H9 (cell line): ENCODE results near the gene RNU6-1. TPM values are rescaled to one million over a fixed set of nuclear protein-coding genes. Genes with fewer than 3 reads are reported as not detected.

Experiments
- DNase-seq: peaks from one replicate; pipeline ENCODE4 v3.0.0-alpha.2; 2017
- H2AFZ ChIP-seq: one replicate; pipeline ENCODE4 v1.6.1; 2013; ENCODE audit warnings: mild to moderate bottlenecking, low read length, control low read depth, moderate library complexity
- H2AK5ac ChIP-seq: 2 replicates; pipeline ENCODE4 v1.6.1; 2013; ENCODE audit warnings: low read length, control low read depth, mixed read lengths; ENCODE audit not compliant: insufficient read length
- H2BK120ac ChIP-seq: one replicate; pipeline ENCODE4 v1.6.1; 2013; ENCODE audit warnings: low read depth, mild to moderate bottlenecking, low read length, control low read depth, inconsistent platforms; ENCODE audit not compliant: poor library complexity, severe bottlenecking
- H2BK12ac ChIP-seq: 2 replicates; pipeline ENCODE4 v1.6.1; 2013; ENCODE audit warnings: low read length, control low read depth, mixed read lengths, low read depth; ENCODE audit not compliant: insufficient read length
- H2BK15ac ChIP-seq: 2 replicates; pipeline ENCODE4 v1.6.1; 2013; ENCODE audit warnings: low read depth, low read length, control low read depth
- H2BK20ac ChIP-seq: one replicate; pipeline ENCODE4 v1.6.1; 2013; ENCODE audit warnings: low read depth, mild to moderate bottlenecking, low read length, control low read depth, inconsistent platforms; ENCODE audit not compliant: poor library complexity, severe bottlenecking
- H2BK5ac ChIP-seq: 2 replicates; pipeline ENCODE4 v1.6.1; 2013; ENCODE audit warnings: low read length, control low read depth, mixed read lengths; ENCODE audit not compliant: insufficient read length
- H3K14ac ChIP-seq: 2 replicates; pipeline ENCODE4 v1.6.1; 2013; ENCODE audit warnings: low read length, control low read depth; ENCODE audit not compliant: insufficient read depth
- H3K18ac ChIP-seq: 2 replicates; pipeline ENCODE4 v1.6.1; 2013; ENCODE audit warnings: low read depth, mild to moderate bottlenecking, mixed read lengths, low read length, control low read depth; ENCODE audit not compliant: insufficient read length
- H3K23ac ChIP-seq: 2 replicates; pipeline ENCODE4 v1.6.1; 2013; ENCODE audit warnings: low read length, control low read depth, mixed read lengths, low read depth; ENCODE audit not compliant: insufficient read length
- H3K23me2 ChIP-seq: 2 replicates; pipeline ENCODE4 v1.6.1; 2013; ENCODE audit warnings: low read depth, mild to moderate bottlenecking, mixed read lengths, low read length, control low read depth; ENCODE audit not compliant: insufficient read length, poor library complexity, severe bottlenecking
- H3K27ac ChIP-seq: 2 replicates; pipeline ENCODE4 v1.5.1; 2013; ENCODE audit warnings: low read length, control low read depth, mixed read lengths, low read depth; ENCODE audit not compliant: insufficient read length
- H3K27me3 ChIP-seq: 2 replicates; pipeline ENCODE4 v1.6.1; 2013; ENCODE audit warnings: low read length, control low read depth, inconsistent platforms; ENCODE audit not compliant: insufficient read depth
- H3K4ac ChIP-seq: 2 replicates; pipeline ENCODE4 v1.6.1; 2013; ENCODE audit warnings: low read depth, mild to moderate bottlenecking, control low read depth, inconsistent platforms, low read length, moderate library complexity
- H3K4me1 ChIP-seq: 2 replicates; pipeline ENCODE4 v1.6.1; 2013; ENCODE audit warnings: low read length, control low read depth, inconsistent platforms; ENCODE audit not compliant: insufficient read depth
- H3K4me2 ChIP-seq: 2 replicates; pipeline ENCODE4 v1.6.1; 2013; ENCODE audit warnings: low read length, control low read depth, mixed read lengths; ENCODE audit not compliant: insufficient read length, insufficient read depth
- H3K56ac ChIP-seq: 2 replicates; pipeline ENCODE4 v1.6.1; 2013; ENCODE audit warnings: low read depth, mild to moderate bottlenecking, mixed read lengths, low read length, control low read depth; ENCODE audit not compliant: insufficient read length
- H3K79me1 ChIP-seq: 2 replicates; pipeline ENCODE4 v1.6.1; 2013; ENCODE audit warnings: low read depth, mild to moderate bottlenecking, moderate library complexity, low read length, control low read depth, inconsistent platforms; ENCODE audit not compliant: insufficient read depth, poor library complexity, severe bottlenecking
- H3K79me2 ChIP-seq: 2 replicates; pipeline ENCODE4 v1.6.1; 2013; ENCODE audit warnings: low read length, control low read depth, inconsistent platforms; ENCODE audit not compliant: insufficient read depth
- H3K9ac ChIP-seq: 2 replicates; pipeline ENCODE4 v1.6.1; 2013; ENCODE audit warnings: low read length, control low read depth, mixed read lengths; ENCODE audit not compliant: insufficient read length; ENCODE audit errors: extremely low read depth
- H3K9me3 ChIP-seq: one replicate; pipeline ENCODE4 v1.6.1; 2013; ENCODE audit warnings: low read depth, low read length, inconsistent platforms; ENCODE audit not compliant: control insufficient read depth
- H3T11ph ChIP-seq: one replicate; pipeline ENCODE4 v1.6.1; 2013; ENCODE audit warnings: mild to moderate bottlenecking, low read length, control low read depth, inconsistent platforms
- H4K20me1 ChIP-seq: one replicate; pipeline ENCODE4 v1.6.1; 2013; ENCODE audit not compliant: control insufficient read depth, insufficient read length, insufficient read depth
- H4K5ac ChIP-seq: 2 replicates; pipeline ENCODE4 v1.6.1; 2013; ENCODE audit warnings: low read depth, mild to moderate bottlenecking, mixed read lengths, low read length, control low read depth; ENCODE audit not compliant: insufficient read length
- H4K8ac ChIP-seq: replicated peaks from 2 replicates; pipeline ENCODE4 v1.6.1; 2013; ENCODE audit warnings: low read length, control low read depth, mixed read lengths, low read depth; ENCODE audit not compliant: insufficient read length
- H4K91ac ChIP-seq: 2 replicates; pipeline ENCODE4 v1.6.1; 2013; ENCODE audit warnings: low read depth, mild to moderate bottlenecking, moderate library complexity, mixed read lengths, low read length, control low read depth; ENCODE audit not compliant: insufficient read length
- H3K27ac Mint-ChIP-seq, 3 experiments: 2 replicates in 2 of 3; 3 replicates in 1 of 3; pipeline ENCODE4 v1.8.0; 2020 to 2021; ENCODE audit warnings: mixed read lengths in 3 of 3, mild to moderate bottlenecking in 1 of 3, moderate library complexity in 1 of 3
- H3K27me3 Mint-ChIP-seq: 2 replicates; pipeline ENCODE4 v1.8.0; 2021; ENCODE audit warnings: low read depth, mild to moderate bottlenecking, moderate library complexity, mixed read lengths
- H3K36me3 Mint-ChIP-seq, 3 experiments: 2 replicates in 2 of 3; 3 replicates in 1 of 3; pipeline ENCODE4 v1.8.0; 2020 to 2021; ENCODE audit warnings: low read depth in 3 of 3, mixed read lengths in 3 of 3; ENCODE audit not compliant: insufficient read depth in 1 of 3
- H3K4me1 Mint-ChIP-seq, 2 experiments: 2 replicates each; pipeline ENCODE4 v1.8.0; 2020; ENCODE audit warnings: mixed read lengths in 2 of 2
- H3K4me3 Mint-ChIP-seq, 2 experiments: 2 replicates in 1 of 2; 3 replicates in 1 of 2; pipeline ENCODE4 v1.8.0; 2020 to 2021; ENCODE audit warnings: mild to moderate bottlenecking in 2 of 2, mixed read lengths in 2 of 2, moderate library complexity in 1 of 2
- H3K9me3 Mint-ChIP-seq, 2 experiments: 2 replicates in 1 of 2; 3 replicates in 1 of 2; pipeline ENCODE4 v1.8.0; 2020; ENCODE audit warnings: mild to moderate bottlenecking in 2 of 2, mixed read lengths in 2 of 2, moderate library complexity in 1 of 2
- CTCF ChIP-seq: fragments of 200-600 bp; sonication (generic); conservative IDR thresholded peaks from 3 replicates; pipeline ENCODE4 v1.8.0; 2021; ENCODE audit warnings: antibody characterized with exemption, mild to moderate bottlenecking
- WGBS: extraction: QIAGEN DNeasy Blood & Tissue Kit; methylation state at CpG from one replicate; pipeline ENCODE4 v1.1.7; 2013; ENCODE audit warnings: missing lambda C conversion rate, low lambda C conversion rate, mixed read lengths; ENCODE audit not compliant: insufficient read length; ENCODE audit errors: extremely low coverage; 5-methylcytosine and 5-hydroxymethylcytosine counted together
- total RNA-seq: library from RNA; stranded (reverse); gene quantifications from 2 replicates; pipeline ENCODE4 v1.2.1, GENCODE V29; 2021

Gene RNU6-1
- total RNA-seq, 1 experiment from 2014 or later, result not detected

GRCh38 chr15:67803996-67804843, 35.6 kb downstream of the RNU6-1 start:
- Mint-ChIP-seq H3K27ac (peak overlapping the region in 1 of 3 experiments; percentile 79; a peak in 1 of 7 replicates), H3K9me3 (no peaks in the 10 kb centered on the region), H3K27me3 (no peaks in the 10 kb centered on the region; the same call in 1 of the 2 replicates), H3K36me3 (no peaks in the 10 kb centered on the region; a peak in 1 of 7 replicates), H3K4me1 (peaks cover 19 to 30% of the 10 kb centered on the region in 2 experiments), H3K4me3 (no peak overlapping the region)
- Histone ChIP-seq H3K4ac (no peak overlapping the region), H3K9me3 (no peaks in the 10 kb centered on the region), H3K79me2 (no peaks in the 10 kb centered on the region), H4K8ac (no peak overlapping the region), H4K5ac (no peak overlapping the region), H2BK5ac (no peak overlapping the region), H3K23me2 (no peaks in the 10 kb centered on the region), H3K27me3 (no peaks in the 10 kb centered on the region), H3T11ph (no peak overlapping the region), H2BK120ac (no peak overlapping the region), H3K18ac (peak overlapping the region; percentile 54), H2BK15ac (no peak overlapping the region), H2AK5ac (no peak overlapping the region), H3K56ac (no peak overlapping the region), H3K23ac (no peak overlapping the region), H3K27ac (no peak overlapping the region), H4K20me1 (no peaks in the 10 kb centered on the region), H4K91ac (peak overlapping the region; percentile 56), H3K79me1 (no peaks in the 10 kb centered on the region), H2BK12ac (no peak overlapping the region), H3K4me2 (no peak overlapping the region), H3K4me1 (peaks cover 2% of the 10 kb centered on the region; the same call in 1 of the 2 replicates), H3K9ac (no peak overlapping the region), H2AFZ (no peak overlapping the region), H2BK20ac (no peak overlapping the region), H3K14ac (peak overlapping the region; percentile 53)
- DNase-seq, result peak; percentile 68
- no CpG with 5 or more reads among the region's 27 CpGs for WGBS
- no peak for TF ChIP-seq CTCF
